H1 (cell line): Measurements from ENCODE around the gene KPNA4. TPM values are rescaled to one million over a fixed set of nuclear protein-coding genes. Genes with fewer than 3 reads are reported as not detected.

Experiments used
- CTCF ChIA-PET: fragments of 300-600 bp; sonication (Branson Sonifier 250); formaldehyde crosslinking; loops from one replicate; lab custom pipeline; 2021; ENCODE audit not compliant: partially characterized antibody; lab: Charles Lee
- POLR2A ChIA-PET: fragments of 300-600 bp; sonication (Branson Sonifier 250); formaldehyde crosslinking; loops from one replicate; lab custom pipeline; 2021; ENCODE audit warnings: inconsistent platforms; ENCODE audit not compliant: partially characterized antibody; lab: Charles Lee
- DNase-seq, 2 experiments: peaks; one replicate each; pipeline versions ENCODE4 v3.0.0 to v3.0.0-alpha.2; 2010 to 2022; ENCODE audit warnings: low spot score in 2 of 2, low read depth in 1 of 2, mixed read lengths in 1 of 2
- FAIRE-seq: peaks from 2 replicates; lab custom pipeline; 2011; peaks lifted over from hg19 to GRCh38; lab: Jason Lieb, UNC
- H2AFZ ChIP-seq: 2 replicates; pipeline ENCODE4 v1.8.1; 2012; ENCODE audit warnings: low read length, inconsistent platforms
- H2AK5ac ChIP-seq: 2 replicates; pipeline ENCODE4 v1.6.1; 2013; ENCODE audit warnings: low read depth, low read length
- H2BK120ac ChIP-seq: replicated peaks from 2 replicates; pipeline ENCODE3; 2013; ENCODE audit warnings: low read depth, low read length, inconsistent platforms
- H2BK12ac ChIP-seq: 2 replicates; pipeline ENCODE4 v1.6.1; 2013; ENCODE audit warnings: low read depth, low read length
- H2BK15ac ChIP-seq: 2 replicates; pipeline ENCODE4 v1.6.1; 2013; ENCODE audit warnings: low read length
- H2BK20ac ChIP-seq: 2 replicates; pipeline ENCODE4 v1.6.1; 2013; ENCODE audit warnings: low read length
- H2BK5ac ChIP-seq: 2 replicates; pipeline ENCODE4 v1.6.1; 2013; ENCODE audit warnings: low read depth, low read length
- H3K14ac ChIP-seq: 2 replicates; pipeline ENCODE4 v1.6.1; 2013; ENCODE audit warnings: inconsistent platforms; ENCODE audit not compliant: insufficient read length
- H3K18ac ChIP-seq: 2 replicates; pipeline ENCODE4 v1.6.1; 2013; ENCODE audit warnings: low read length; ENCODE audit errors: extremely low read depth
- H3K23ac ChIP-seq: 2 replicates; pipeline ENCODE4 v1.6.1; 2013; ENCODE audit warnings: inconsistent platforms; ENCODE audit not compliant: insufficient read length
- H3K23me2 ChIP-seq: 2 replicates; pipeline ENCODE4 v1.6.1; 2013; ENCODE audit warnings: low read depth, low read length
- H3K27ac ChIP-seq: 2 replicates; pipeline ENCODE4 v1.6.1; 2011; ENCODE audit warnings: low read depth, low read length, inconsistent platforms
- H3K27me3 ChIP-seq, 4 experiments: replicated peaks in 1 of 4; 1 replicate in 1 of 4; 2 replicates in 3 of 4; pipeline versions ENCODE4 v1.6.1 to v1.8.1; 2011 to 2013; ENCODE audit warnings: low read length in 3 of 4, mild to moderate bottlenecking in 3 of 4, inconsistent platforms in 2 of 4, mixed read lengths in 2 of 4, moderate library complexity in 1 of 4; ENCODE audit not compliant: control insufficient read depth in 3 of 4, insufficient read depth in 3 of 4; ENCODE audit errors: extremely low read depth in 1 of 4
- H3K36me3 ChIP-seq, 4 experiments: 2 replicates each; pipeline versions ENCODE4 v1.6.1 to v1.8.1; 2011 to 2013; ENCODE audit warnings: mild to moderate bottlenecking in 4 of 4, low read length in 3 of 4, moderate library complexity in 2 of 4, control low read depth in 1 of 4, inconsistent platforms in 1 of 4; ENCODE audit not compliant: insufficient read depth in 4 of 4, control insufficient read depth in 2 of 4
- H3K4ac ChIP-seq: replicated peaks from 2 replicates; pipeline ENCODE3; 2013; ENCODE audit warnings: low read length, low read depth, mixed read lengths, inconsistent platforms; ENCODE audit not compliant: insufficient read length
- H3K4me1 ChIP-seq, 4 experiments: replicated peaks in 1 of 4; 1 replicate in 1 of 4; 2 replicates in 3 of 4; pipeline versions ENCODE4 v1.6.1 to v1.8.1; 2011 to 2013; ENCODE audit warnings: low read length in 3 of 4, inconsistent platforms in 2 of 4, mixed read lengths in 1 of 4; ENCODE audit not compliant: insufficient read depth in 4 of 4, control insufficient read depth in 3 of 4
- H3K4me2 ChIP-seq, 2 experiments: 2 replicates each; pipeline versions ENCODE4 v1.6.1 to v1.8.1; 2011 to 2013; ENCODE audit warnings: low read depth in 2 of 2, low read length in 2 of 2, control low read depth in 1 of 2, inconsistent platforms in 1 of 2, mild to moderate bottlenecking in 1 of 2; ENCODE audit not compliant: insufficient read depth in 1 of 2
- H3K4me3 ChIP-seq, 4 experiments: fragments of 200-600, 300-600 bp in 1 of 4; sonication (generic), shearing (Covaris generic), sonication (Bioruptor Twin) in 1 of 4; 2 replicates each; pipeline versions ENCODE4 v1.5.1 to v1.8.1; 2011 to 2016; ENCODE audit warnings: low read length in 4 of 4, low read depth in 3 of 4, control low read depth in 2 of 4, inconsistent platforms in 2 of 4, mild to moderate bottlenecking in 2 of 4, mixed read lengths in 1 of 4, moderate library complexity in 1 of 4; ENCODE audit not compliant: insufficient read depth in 2 of 4; ENCODE audit errors: extremely low read depth in 1 of 4
- H3K56ac ChIP-seq: replicated peaks from 2 replicates; pipeline ENCODE3; 2013; ENCODE audit warnings: low read depth, mild to moderate bottlenecking, mixed read lengths, low read length, inconsistent platforms; ENCODE audit not compliant: insufficient read length
- H3K79me1 ChIP-seq: 2 replicates; pipeline ENCODE4 v1.6.1; 2013; ENCODE audit warnings: low read depth, low read length, control low read depth
- H3K79me2 ChIP-seq, 2 experiments: 2 replicates each; pipeline versions ENCODE4 v1.6.1 to v1.8.1; 2012 to 2013; ENCODE audit warnings: low read length in 2 of 2, mild to moderate bottlenecking in 2 of 2, inconsistent platforms in 1 of 2; ENCODE audit not compliant: insufficient read depth in 2 of 2, control insufficient read depth in 1 of 2
- H3K9ac ChIP-seq, 4 experiments: replicated peaks in 1 of 4; 1 replicate in 1 of 4; 2 replicates in 3 of 4; pipeline versions ENCODE4 v1.6.1 to v1.8.1; 2011 to 2013; ENCODE audit warnings: low read depth in 3 of 4, low read length in 3 of 4, control low read depth in 2 of 4, mild to moderate bottlenecking in 2 of 4, moderate library complexity in 2 of 4, inconsistent platforms in 1 of 4; ENCODE audit errors: extremely low read depth in 1 of 4
- H3K9me3 ChIP-seq, 2 experiments: 2 replicates each; pipeline versions ENCODE4 v1.6.1 to v1.8.1; 2012 to 2013; ENCODE audit warnings: mild to moderate bottlenecking in 2 of 2, moderate library complexity in 2 of 2, control low read depth in 1 of 2, inconsistent platforms in 1 of 2, low read depth in 1 of 2, low read length in 1 of 2, mixed read lengths in 1 of 2; ENCODE audit not compliant: insufficient read depth in 2 of 2
- H4K20me1 ChIP-seq, 2 experiments: replicated peaks in 1 of 2; 2 replicates each; pipeline versions ENCODE3 to v1.8.1; 2011 to 2013; ENCODE audit warnings: inconsistent platforms in 2 of 2, low read length in 2 of 2, mild to moderate bottlenecking in 1 of 2; ENCODE audit not compliant: insufficient read depth in 2 of 2, control insufficient read depth in 1 of 2
- H4K5ac ChIP-seq: 2 replicates; pipeline ENCODE4 v1.6.1; 2013; ENCODE audit warnings: low read length, low read depth, mixed read lengths, inconsistent platforms; ENCODE audit not compliant: insufficient read length
- H4K8ac ChIP-seq: 2 replicates; pipeline ENCODE4 v1.8.0; 2013; ENCODE audit warnings: mild to moderate bottlenecking, moderate library complexity, low read length, inconsistent platforms; ENCODE audit not compliant: insufficient read depth; ENCODE audit errors: extremely low read depth
- H4K91ac ChIP-seq: replicated peaks from 2 replicates; pipeline ENCODE3; 2013; ENCODE audit warnings: low read length, mixed read lengths, inconsistent platforms; ENCODE audit not compliant: insufficient read length
- ATF2 ChIP-seq: IDR thresholded peaks from 2 replicates; pipeline ENCODE4 v1.6.1; 2012; ENCODE audit warnings: low read length, inconsistent platforms
- BCL11A ChIP-seq, 2 experiments: IDR thresholded peaks; one replicate each; pipeline ENCODE4 v1.6.1; 2011; ENCODE audit warnings: low read depth in 2 of 2, low read length in 2 of 2, mild to moderate bottlenecking in 2 of 2
- CTBP2 ChIP-seq: IDR thresholded peaks from 2 replicates; pipeline ENCODE4 v1.7.0; 2011; ENCODE audit warnings: borderline replicate concordance, mild to moderate bottlenecking, moderate library complexity, mixed read lengths, low read length; ENCODE audit not compliant: insufficient read depth, insufficient read length
- GABPA ChIP-seq: IDR thresholded peaks from 2 replicates; pipeline ENCODE4 v1.6.1; 2011; ENCODE audit warnings: mild to moderate bottlenecking, low read length, moderate library complexity, borderline replicate concordance; ENCODE audit not compliant: insufficient read depth
- HDAC6 ChIP-seq: IDR thresholded peaks from one replicate; pipeline ENCODE4 v1.7.1; 2012; ENCODE audit warnings: low read depth, mild to moderate bottlenecking, inconsistent platforms, low read length, moderate library complexity
- KDM5A ChIP-seq: fragments of 200-600 bp; IDR thresholded peaks from 2 replicates; pipeline ENCODE4 v1.7.1; 2012; ENCODE audit warnings: mild to moderate bottlenecking, low read length, inconsistent platforms, mixed read lengths
- MAFK ChIP-seq: IDR thresholded peaks from 2 replicates; pipeline ENCODE4 v1.6.1; 2012; ENCODE audit warnings: low read depth, mild to moderate bottlenecking, improper control_type of control experiment, low read length
- RAD21 ChIP-seq, 2 experiments: IDR thresholded peaks in 1 of 2; conservative IDR thresholded peaks in 1 of 2; 2 replicates each; pipeline ENCODE4 v1.6.1; 2011; ENCODE audit warnings: low read depth in 2 of 2, low read length in 2 of 2, improper control_type of control experiment in 1 of 2, inconsistent platforms in 1 of 2, mild to moderate bottlenecking in 1 of 2, moderate library complexity in 1 of 2
- RFX5 ChIP-seq: IDR thresholded peaks from 2 replicates; pipeline ENCODE4 v1.6.1; 2011; ENCODE audit warnings: low read depth, low read length, improper control_type of control experiment, borderline replicate concordance
- SAP30 ChIP-seq: fragments of 300-600 bp; sonication (generic); IDR thresholded peaks from 2 replicates; pipeline ENCODE4 v1.7.1; 2012; ENCODE audit warnings: low read length, moderate library complexity, mild to moderate bottlenecking, inconsistent platforms; ENCODE audit not compliant: insufficient read depth, insufficient replicate concordance
- TCF12 ChIP-seq: IDR thresholded peaks from 2 replicates; pipeline ENCODE4 v1.6.1; 2011; ENCODE audit warnings: low read depth, mild to moderate bottlenecking, low read length
- USF2 ChIP-seq: IDR thresholded peaks from 2 replicates; pipeline ENCODE4 v1.6.1; 2011; ENCODE audit warnings: low read length, improper control_type of control experiment
- polyA plus RNA-seq, 7 experiments: library from polyadenylated mRNA; depleted of rRNA in 3 of 7; stranded (reverse) in 5 of 7; unstranded in 2 of 7; fragments of >200 nt in 5 of 7; fragments of 200-250 nt in 2 of 7; gene quantifications; 1 replicate in 5 of 7; 2 replicates in 1 of 7; 4 replicates in 1 of 7; pipeline versions ENCODE4 v1.2.1 to v1.2.3, GENCODE V29; 2011 to 2013; ENCODE audit warnings: missing spikeins in 2 of 7, mixed read lengths in 2 of 7
- total RNA-seq: library from RNA; stranded (reverse); fragmentation: NEBNext Ultra II Directional; extraction: Animal tissue kit (Norgen Biotek cat#: 25700); gene quantifications from 2 replicates; pipeline ENCODE4 v1.2.1, GENCODE V29; 2021

The KPNA4 gene
- total and polyA plus RNA-seq, 2 of the 8 experiments (the other 6 are each of a cell fraction or from before 2014, with no cell fraction given) = 13.2 to 81.9 TPM

- H3K14ac ChIP-seq = no peak overlapping the region
- H4K5ac ChIP-seq = no peak overlapping the region
- H3K4ac ChIP-seq = no peak overlapping the region
- ChIA-PET CTCF (interaction anchor here (0.6 to 2.1 kb wide), 3 partner anchors 15 to 117 kb away, joined by 3 to 5 read pairs (median 3); no protein-coding TSS in a partner anchor), POLR2A (no interaction called here)
- H3K56ac ChIP-seq = no peak overlapping the region
- TF ChIP-seq SAP30 (no peak), MAFK (no peak), GABPA (no peak), BCL11A (IDR thresholded peaks at IDR 0.05; ENCODE audit: low read depth in 2 of 2, low read length in 2 of 2) (no peak), ATF2 (no peak), HDAC6 (no peak), CTBP2 (no peak), RAD21 (IDR thresholded peaks at IDR 0.05 in 1 of 2, conservative IDR thresholded peaks at IDR 0.05 in 1 of 2; ENCODE audit: low read depth in 2 of 2, low read length in 2 of 2) (no peak), USF2 (no peak), KDM5A (no peak), TCF12 (no peak), RFX5 (no peak)
- no peaks in the 10 kb centered on the region for H4K20me1 ChIP-seq
- H4K91ac ChIP-seq = no peak overlapping the region
- H2AK5ac ChIP-seq = no peak overlapping the region
- no peak overlapping the region for H3K4me2 ChIP-seq
- no peak overlapping the region for H2BK5ac ChIP-seq
- no peak overlapping the region for H3K18ac ChIP-seq
- H2BK15ac ChIP-seq = no peak overlapping the region
- no peaks in the 10 kb centered on the region for H3K23me2 ChIP-seq
- no peaks in the 10 kb centered on the region for H3K79me2 ChIP-seq
- H2BK120ac ChIP-seq = no peak overlapping the region
- no peak overlapping the region for H3K9ac ChIP-seq
- H3K27ac ChIP-seq = no peak overlapping the region
- H2BK12ac ChIP-seq = no peak overlapping the region
- no peak overlapping the region for H3K23ac ChIP-seq
- H3K36me3 ChIP-seq = no peaks in the 10 kb centered on the region
- no peak overlapping the region for H3K4me3 ChIP-seq
- no peak overlapping the region for H2BK20ac ChIP-seq
- no peak for DNase-seq
- no peaks in the 10 kb centered on the region for H3K79me1 ChIP-seq
- no peaks in the 10 kb centered on the region for H3K27me3 ChIP-seq
- no peaks in the 10 kb centered on the region for H3K4me1 ChIP-seq
- no peaks in the 10 kb centered on the region for H3K9me3 ChIP-seq
- no peak overlapping the region for H4K8ac ChIP-seq
- no peak overlapping the region for H2AFZ ChIP-seq
- FAIRE-seq = no peak
Observed at GRCh38 chr3:160602259-160602658, 36.9 kb upstream of the KPNA4 start.
